ENCODE data around the gene SDE2.
"Not testable (repeated sequence)": the region's sequence is repeated elsewhere in the genome, so short reads cannot be mapped to it uniquely, and the experiment has no call there.

The SDE2 gene

GRCh38 chr1:225945564-225945963, 53.6 kb downstream of the SDE2 start:
- peak overlapping the region; percentile 22 for H3K27ac Mint-ChIP-seq
- H3K9me3 Mint-ChIP-seq (ENCODE audit: low read depth): no peaks in the 10 kb centered on the region
- no peaks in the 10 kb centered on the region for H3K36me3 Mint-ChIP-seq
- no peaks in the 10 kb centered on the region for H3K27me3 Mint-ChIP-seq
- peaks cover 8% of the 10 kb centered on the region for H3K4me1 Mint-ChIP-seq (ENCODE audit: low read depth)
- no peak overlapping the region for H3K4me3 Mint-ChIP-seq

GRCh38 chr1:225944951-225945350, 54.2 kb downstream of the SDE2 start:
- Mint-ChIP-seq H3K9me3 (ENCODE audit: low read depth) (no peaks in the 10 kb centered on the region), H3K4me3 (no peak overlapping the region), H3K27me3 (no peaks in the 10 kb centered on the region), H3K36me3 (no peaks in the 10 kb centered on the region), H3K27ac (no peak overlapping the region), H3K4me1 (ENCODE audit: low read depth) (peaks cover 8% of the 10 kb centered on the region)

- no peaks in the 10 kb centered on the region for H3K27me3 Mint-ChIP-seq
- no peak overlapping the region for H3K4me3 Mint-ChIP-seq
- H3K4me1 Mint-ChIP-seq (ENCODE audit: low read depth): peaks cover 8% of the 10 kb centered on the region
- no peak overlapping the region for H3K27ac Mint-ChIP-seq
- H3K36me3 Mint-ChIP-seq: no peaks in the 10 kb centered on the region
- H3K9me3 Mint-ChIP-seq (ENCODE audit: low read depth): no peaks in the 10 kb centered on the region
Observed at GRCh38 chr1:225944387-225944786, 54.8 kb downstream of the SDE2 start.

- no peak overlapping the region for H3K4me3 Mint-ChIP-seq
- H3K4me1 Mint-ChIP-seq (ENCODE audit: low read depth): peaks cover 8% of the 10 kb centered on the region
- no peak overlapping the region for H3K27ac Mint-ChIP-seq
- H3K36me3 Mint-ChIP-seq: no peaks in the 10 kb centered on the region
- no peaks in the 10 kb centered on the region for H3K27me3 Mint-ChIP-seq
- no peaks in the 10 kb centered on the region for H3K9me3 Mint-ChIP-seq (ENCODE audit: low read depth)
Observed at GRCh38 chr1:225943582-225943981, 55.6 kb downstream of the SDE2 start.

GRCh38 chr1:225942574-225942973, 56.6 kb downstream of the SDE2 start:
- Mint-ChIP-seq H3K9me3 (ENCODE audit: low read depth) (no peaks in the 10 kb centered on the region), H3K27me3 (no peaks in the 10 kb centered on the region), H3K27ac (no peak overlapping the region), H3K4me3 (no peak overlapping the region), H3K36me3 (no peaks in the 10 kb centered on the region), H3K4me1 (ENCODE audit: low read depth) (peaks cover 8% of the 10 kb centered on the region)

GRCh38 chr1:225941942-225942222, 57.3 kb downstream of the SDE2 start:
- H3K27ac Mint-ChIP-seq: no peak overlapping the region
- no peaks in the 10 kb centered on the region for H3K36me3 Mint-ChIP-seq
- no peak overlapping the region for H3K4me3 Mint-ChIP-seq
- no peaks in the 10 kb centered on the region for H3K9me3 Mint-ChIP-seq (ENCODE audit: low read depth)
- H3K27me3 Mint-ChIP-seq: no peaks in the 10 kb centered on the region
- peaks cover 8% of the 10 kb centered on the region for H3K4me1 Mint-ChIP-seq (ENCODE audit: low read depth)

GRCh38 chr1:225941187-225941941, 57.8 kb downstream of the SDE2 start, which contains the start of gene LEFTY2:
Gene LEFTY2 (minus strand): TSS chr1:225941220. CDS start chr1:225941140, 80 bp downstream.
- Mint-ChIP-seq H3K4me3 (no peak within 1 kb of the TSS), H3K9me3 (ENCODE audit: low read depth) (no peaks in the 10 kb centered on the region), H3K27me3 (no peaks in the 10 kb centered on the region), H3K36me3 (no peaks in the 10 kb centered on the region), H3K27ac (no peak within 1 kb of the TSS), H3K4me1 (ENCODE audit: low read depth) (peaks cover 8% of the 10 kb centered on the region)

- H3K4me3 Mint-ChIP-seq: no peak overlapping the region
- H3K27ac Mint-ChIP-seq: no peak overlapping the region
Observed at GRCh38 chr1:225940385-225941151, 58.6 kb downstream of the SDE2 start.

GRCh38 chr1:225939939-225940310, 59.2 kb downstream of the SDE2 start:
- not testable (repeated sequence) for H3K4me1 Mint-ChIP-seq (ENCODE audit: low read depth); H3K4me3 Mint-ChIP-seq; H3K9me3 Mint-ChIP-seq (ENCODE audit: low read depth)

More at GRCh38 chr1:225940385-225941151, 58.6 kb downstream of the SDE2 start:
- Mint-ChIP-seq H3K36me3 (no peaks in the 10 kb centered on the region), H3K4me1 (ENCODE audit: low read depth) (peaks cover 8% of the 10 kb centered on the region), H3K9me3 (ENCODE audit: low read depth) (no peaks in the 10 kb centered on the region), H3K27me3 (no peaks in the 10 kb centered on the region)

GRCh38 chr1:225939097-225939938, 59.8 kb downstream of the SDE2 start:
- not testable (repeated sequence) for H3K27me3 Mint-ChIP-seq; H3K4me1 Mint-ChIP-seq (ENCODE audit: low read depth); H3K4me3 Mint-ChIP-seq; H3K9me3 Mint-ChIP-seq (ENCODE audit: low read depth); H3K27ac Mint-ChIP-seq; H3K36me3 Mint-ChIP-seq

More at GRCh38 chr1:225939939-225940310, 59.2 kb downstream of the SDE2 start:
- H3K27ac Mint-ChIP-seq, H3K27me3 Mint-ChIP-seq, H3K36me3 Mint-ChIP-seq: not testable (repeated sequence)

- no peaks in the 10 kb centered on the region for H3K4me1 Mint-ChIP-seq (ENCODE audit: low read depth)
- no peak overlapping the region for H3K4me3 Mint-ChIP-seq
- no peaks in the 10 kb centered on the region for H3K36me3 Mint-ChIP-seq
- H3K27me3 Mint-ChIP-seq: no peaks in the 10 kb centered on the region
- H3K27ac Mint-ChIP-seq: no peak overlapping the region
- no peaks in the 10 kb centered on the region for H3K9me3 Mint-ChIP-seq (ENCODE audit: low read depth)
Observed at GRCh38 chr1:225937048-225937968, 61.8 kb downstream of the SDE2 start.

GRCh38 chr1:225936523-225936922, 62.6 kb downstream of the SDE2 start:
- peaks cover under 1% of the 10 kb centered on the region for H3K4me1 Mint-ChIP-seq (ENCODE audit: low read depth)
- H3K4me3 Mint-ChIP-seq: no peak overlapping the region
- no peaks in the 10 kb centered on the region for H3K9me3 Mint-ChIP-seq (ENCODE audit: low read depth)
- no peak overlapping the region for H3K27ac Mint-ChIP-seq
- no peaks in the 10 kb centered on the region for H3K27me3 Mint-ChIP-seq
- no peaks in the 10 kb centered on the region for H3K36me3 Mint-ChIP-seq

- not testable (repeated sequence) for H3K27me3 Mint-ChIP-seq; H3K9me3 Mint-ChIP-seq (ENCODE audit: low read depth); H3K4me3 Mint-ChIP-seq; H3K27ac Mint-ChIP-seq; H3K4me1 Mint-ChIP-seq (ENCODE audit: low read depth); H3K36me3 Mint-ChIP-seq
Observed at GRCh38 chr1:225936086-225936485, 63.1 kb downstream of the SDE2 start.

- Mint-ChIP-seq H3K36me3 (no peaks in the 10 kb centered on the region), H3K9me3 (ENCODE audit: low read depth) (no peaks in the 10 kb centered on the region), H3K27ac (no peak overlapping the region), H3K27me3 (no peaks in the 10 kb centered on the region), H3K4me3 (no peak overlapping the region), H3K4me1 (ENCODE audit: low read depth) (peaks cover 7% of the 10 kb centered on the region)
Observed at GRCh38 chr1:225934711-225935110, 64.4 kb downstream of the SDE2 start.

All from activated naive CD8-positive, alpha-beta T cell (primary cell).